T-helper 17 cell (primary cell): ENCODE results near the gene MAOB. TPM values are rescaled to one million over a fixed set of nuclear protein-coding genes. Genes with fewer than 3 reads are reported as not detected.
"Not testable (repeated sequence)": the region's sequence is repeated elsewhere in the genome, so short reads cannot be mapped to it uniquely, and the experiment has no call there.

ENCODE experiments used
- ATAC-seq: fragments of 150-1000 bp; cut with Tn5 transposase; 2 replicates; pipeline ENCODE4 v1.10.0; 2021; ENCODE audit warnings: mild to moderate bottlenecking, moderate library complexity
- DNase-seq, 3 donors: peaks; one replicate each; pipeline versions ENCODE4 v3.0.0 to v3.0.0-alpha.2; 2020 to 2021
- H3K9me3 ChIP-seq: one replicate; pipeline ENCODE4 v1.7.0; 2013; ENCODE audit warnings: low read length, mild to moderate bottlenecking; ENCODE audit not compliant: control insufficient read depth, poor library complexity, severe bottlenecking
- H3K27ac Mint-ChIP-seq: one replicate; pipeline ENCODE4 v1.8.0; 2022; ENCODE audit warnings: mild to moderate bottlenecking, moderate library complexity, mixed read lengths
- H3K27me3 Mint-ChIP-seq: one replicate; pipeline ENCODE4 v1.8.0; 2022; ENCODE audit warnings: mixed read lengths
- H3K36me3 Mint-ChIP-seq: one replicate; pipeline ENCODE4 v1.8.0; 2022; ENCODE audit warnings: low read depth, mixed read lengths
- H3K4me1 Mint-ChIP-seq: one replicate; pipeline ENCODE4 v1.8.0; 2022; ENCODE audit warnings: mild to moderate bottlenecking, mixed read lengths
- H3K4me3 Mint-ChIP-seq: one replicate; pipeline ENCODE4 v1.8.0; 2022; ENCODE audit warnings: mild to moderate bottlenecking, moderate library complexity, mixed read lengths
- total RNA-seq, 4 donors: library from RNA in 2 of 4; stranded (reverse) in 2 of 4; gene quantifications; one replicate each; pipeline ENCODE4 v1.2.3 and lab custom pipeline; 2022 to 2026

MAOB gene
- total RNA-seq, 2 donors from 2014 or later, result 0.10 TPM; not detected in 1

GRCh38 chrX:43735534-43735933, 146.7 kb downstream of the MAOB start:
- Mint-ChIP-seq H3K36me3 (no peaks in the 10 kb centered on the region), H3K27me3 (no peaks in the 10 kb centered on the region), H3K4me1 (no peaks in the 10 kb centered on the region), H3K4me3 (no peak overlapping the region), H3K27ac (no peak overlapping the region)
- DNase-seq (no peak), ATAC-seq (no peak)
- H3K9me3 ChIP-seq, result no peaks in the 10 kb centered on the region

GRCh38 chrX:43734444-43734843, 147.8 kb downstream of the MAOB start:
- no peaks in the 10 kb centered on the region for H3K4me1 Mint-ChIP-seq
- H3K36me3 Mint-ChIP-seq, result no peaks in the 10 kb centered on the region
- H3K9me3 ChIP-seq, result no peaks in the 10 kb centered on the region
- no peaks in the 10 kb centered on the region for H3K27me3 Mint-ChIP-seq
- no peak for DNase-seq
- H3K4me3 Mint-ChIP-seq, result no peak overlapping the region
- no peak overlapping the region for H3K27ac Mint-ChIP-seq
- no peak for ATAC-seq

- no peaks in the 10 kb centered on the region for H3K27me3 Mint-ChIP-seq
- H3K9me3 ChIP-seq, result no peaks in the 10 kb centered on the region
- H3K4me1 Mint-ChIP-seq, result no peaks in the 10 kb centered on the region
- no peaks in the 10 kb centered on the region for H3K36me3 Mint-ChIP-seq
- no peak overlapping the region for H3K4me3 Mint-ChIP-seq
- DNase-seq (no peak), ATAC-seq (no peak)
- H3K27ac Mint-ChIP-seq, result no peak overlapping the region
Observed at GRCh38 chrX:43733699-43734098, 148.6 kb downstream of the MAOB start.

GRCh38 chrX:43731086-43731485, 151.2 kb downstream of the MAOB start:
- Mint-ChIP-seq H3K4me1 (no peaks in the 10 kb centered on the region), H3K36me3 (no peaks in the 10 kb centered on the region), H3K27me3 (no peaks in the 10 kb centered on the region), H3K4me3 (no peak overlapping the region), H3K27ac (no peak overlapping the region)
- no peaks in the 10 kb centered on the region for H3K9me3 ChIP-seq
- DNase-seq (no peak), ATAC-seq (no peak)

GRCh38 chrX:43728966-43729365, 153.3 kb downstream of the MAOB start:
- no peak for DNase-seq
- ATAC-seq, result no peak
- no peaks in the 10 kb centered on the region for H3K9me3 ChIP-seq
- no peaks in the 10 kb centered on the region for H3K4me1 Mint-ChIP-seq
- no peaks in the 10 kb centered on the region for H3K27me3 Mint-ChIP-seq
- H3K4me3 Mint-ChIP-seq, result no peak overlapping the region
- H3K27ac Mint-ChIP-seq, result no peak overlapping the region
- no peaks in the 10 kb centered on the region for H3K36me3 Mint-ChIP-seq

- no peaks in the 10 kb centered on the region for H3K36me3 Mint-ChIP-seq
- H3K4me3 Mint-ChIP-seq, result no peak overlapping the region
- no peaks in the 10 kb centered on the region for H3K27me3 Mint-ChIP-seq
- DNase-seq (no peak), ATAC-seq (no peak)
- H3K27ac Mint-ChIP-seq, result no peak overlapping the region
- H3K4me1 Mint-ChIP-seq, result no peaks in the 10 kb centered on the region
- no peaks in the 10 kb centered on the region for H3K9me3 ChIP-seq
Observed at GRCh38 chrX:43728002-43728401, 154.2 kb downstream of the MAOB start.

- H3K27me3 Mint-ChIP-seq, H3K27ac Mint-ChIP-seq, ATAC-seq, H3K36me3 Mint-ChIP-seq, H3K4me3 Mint-ChIP-seq, H3K9me3 ChIP-seq, DNase-seq, H3K4me1 Mint-ChIP-seq: not testable (repeated sequence)
Observed at GRCh38 chrX:43727254-43727653, 155.0 kb downstream of the MAOB start.

GRCh38 chrX:43725227-43725626, 157.0 kb downstream of the MAOB start:
- H3K9me3 ChIP-seq, H3K4me3 Mint-ChIP-seq, H3K4me1 Mint-ChIP-seq, H3K27ac Mint-ChIP-seq, H3K27me3 Mint-ChIP-seq, H3K36me3 Mint-ChIP-seq, DNase-seq, ATAC-seq: not testable (repeated sequence)

GRCh38 chrX:43720961-43721360, 161.3 kb downstream of the MAOB start:
- ATAC-seq, result no peak
- no peaks in the 10 kb centered on the region for H3K9me3 ChIP-seq
- Mint-ChIP-seq H3K4me1 (no peaks in the 10 kb centered on the region), H3K36me3 (no peaks in the 10 kb centered on the region), H3K27me3 (no peaks in the 10 kb centered on the region), H3K27ac (no peak overlapping the region), H3K4me3 (no peak overlapping the region)
- DNase-seq, result no peak

GRCh38 chrX:43720082-43720481, 162.2 kb downstream of the MAOB start:
- H3K9me3 ChIP-seq, result no peaks in the 10 kb centered on the region
- DNase-seq (no peak), ATAC-seq (no peak)
- Mint-ChIP-seq H3K27ac (no peak overlapping the region), H3K4me3 (no peak overlapping the region), H3K4me1 (no peaks in the 10 kb centered on the region), H3K36me3 (no peaks in the 10 kb centered on the region), H3K27me3 (no peaks in the 10 kb centered on the region)

- no peak for DNase-seq
- no peaks in the 10 kb centered on the region for H3K9me3 ChIP-seq
- Mint-ChIP-seq H3K4me3 (no peak overlapping the region), H3K36me3 (no peaks in the 10 kb centered on the region), H3K27me3 (no peaks in the 10 kb centered on the region), H3K4me1 (no peaks in the 10 kb centered on the region), H3K27ac (no peak overlapping the region)
- no peak for ATAC-seq
Observed at GRCh38 chrX:43718956-43719355, 163.3 kb downstream of the MAOB start.

GRCh38 chrX:43718546-43718945, 163.7 kb downstream of the MAOB start:
- DNase-seq, result no peak
- no peaks in the 10 kb centered on the region for H3K4me1 Mint-ChIP-seq
- H3K4me3 Mint-ChIP-seq, result no peak overlapping the region

GRCh38 chrX:43718081-43718480, 164.2 kb downstream of the MAOB start:
- H3K27me3 Mint-ChIP-seq, result no peaks in the 10 kb centered on the region
- H3K27ac Mint-ChIP-seq, result no peak overlapping the region
- H3K36me3 Mint-ChIP-seq, result no peaks in the 10 kb centered on the region
- DNase-seq, result no peak
- H3K9me3 ChIP-seq, result no peaks in the 10 kb centered on the region
- no peak for ATAC-seq
- no peaks in the 10 kb centered on the region for H3K4me1 Mint-ChIP-seq
- no peak overlapping the region for H3K4me3 Mint-ChIP-seq

More at GRCh38 chrX:43718546-43718945, 163.7 kb downstream of the MAOB start:
- Mint-ChIP-seq H3K27me3 (no peaks in the 10 kb centered on the region), H3K36me3 (no peaks in the 10 kb centered on the region), H3K27ac (no peak overlapping the region)
- H3K9me3 ChIP-seq, result no peaks in the 10 kb centered on the region
- no peak for ATAC-seq

- Mint-ChIP-seq H3K27ac (no peak overlapping the region), H3K27me3 (no peaks in the 10 kb centered on the region), H3K36me3 (no peaks in the 10 kb centered on the region), H3K4me3 (no peak overlapping the region), H3K4me1 (no peaks in the 10 kb centered on the region)
- DNase-seq (no peak), ATAC-seq (no peak)
- H3K9me3 ChIP-seq, result no peaks in the 10 kb centered on the region
Observed at GRCh38 chrX:43717161-43717560, 165.1 kb downstream of the MAOB start.

GRCh38 chrX:43716696-43717095, 165.6 kb downstream of the MAOB start:
- no peaks in the 10 kb centered on the region for H3K36me3 Mint-ChIP-seq
- no peaks in the 10 kb centered on the region for H3K27me3 Mint-ChIP-seq
- no peak overlapping the region for H3K4me3 Mint-ChIP-seq
- no peaks in the 10 kb centered on the region for H3K9me3 ChIP-seq
- H3K4me1 Mint-ChIP-seq, result no peaks in the 10 kb centered on the region
- ATAC-seq (no peak), DNase-seq (no peak)
- no peak overlapping the region for H3K27ac Mint-ChIP-seq
